Measurements from ENCODE around the gene ZNF639.

GRCh38 chr3:179332240-179332639 is 9.4 kb downstream of the ZNF639 start:
- TF ChIP-seq EZH2 (IDR thresholded peaks at IDR 0.05; ENCODE audit: low read length, unreplicated experiment) (no peak), CTCF (conservative IDR thresholded peaks at IDR 0.05; ENCODE audit: low read depth, low read length) (no peak)

Measured in PC-3 (cell line).